ENCODE results near the gene RAP1GAP2.

DNA sequence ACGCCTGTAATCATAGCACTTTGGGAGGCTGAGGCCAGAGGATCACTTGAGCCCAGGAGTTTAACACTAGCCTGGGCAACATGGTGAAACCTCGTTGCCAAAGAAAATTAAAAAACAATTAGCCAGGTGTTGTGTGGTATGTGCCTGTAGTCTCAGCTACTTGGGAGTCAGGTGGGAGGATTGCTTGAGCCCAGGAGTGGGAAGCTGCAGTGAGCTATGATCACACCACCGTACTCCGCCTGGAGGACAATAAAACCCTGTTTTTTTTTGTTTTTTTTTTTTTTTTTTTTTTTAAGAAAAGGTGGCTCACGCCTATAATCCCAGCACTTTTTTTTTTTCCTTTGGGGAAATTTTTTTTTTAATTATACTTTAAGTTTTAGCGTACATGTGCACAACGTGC lies 26.1 kb downstream of the RAP1GAP2 start:
- TF ChIP-seq, protein P1, sequence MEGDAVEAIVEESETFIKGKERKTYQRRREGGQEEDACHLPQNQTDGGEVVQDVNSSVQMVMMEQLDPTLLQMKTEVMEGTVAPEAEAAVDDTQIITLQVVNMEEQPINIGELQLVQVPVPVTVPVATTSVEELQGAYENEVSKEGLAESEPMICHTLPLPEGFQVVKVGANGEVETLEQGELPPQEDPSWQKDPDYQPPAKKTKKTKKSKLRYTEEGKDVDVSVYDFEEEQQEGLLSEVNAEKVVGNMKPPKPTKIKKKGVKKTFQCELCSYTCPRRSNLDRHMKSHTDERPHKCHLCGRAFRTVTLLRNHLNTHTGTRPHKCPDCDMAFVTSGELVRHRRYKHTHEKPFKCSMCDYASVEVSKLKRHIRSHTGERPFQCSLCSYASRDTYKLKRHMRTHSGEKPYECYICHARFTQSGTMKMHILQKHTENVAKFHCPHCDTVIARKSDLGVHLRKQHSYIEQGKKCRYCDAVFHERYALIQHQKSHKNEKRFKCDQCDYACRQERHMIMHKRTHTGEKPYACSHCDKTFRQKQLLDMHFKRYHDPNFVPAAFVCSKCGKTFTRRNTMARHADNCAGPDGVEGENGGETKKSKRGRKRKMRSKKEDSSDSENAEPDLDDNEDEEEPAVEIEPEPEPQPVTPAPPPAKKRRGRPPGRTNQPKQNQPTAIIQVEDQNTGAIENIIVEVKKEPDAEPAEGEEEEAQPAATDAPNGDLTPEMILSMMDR (IDR thresholded peaks at IDR 0.05; ENCODE audit: insufficient read depth, low read depth, low read length) = no peak
- TF ChIP-seq EZH2 (IDR thresholded peaks at IDR 0.05; ENCODE audit: insufficient read depth, low read length) = no peak
